HCT116 (cell line): ENCODE results near the gene FOXP1. TPM values are rescaled to one million over a fixed set of nuclear protein-coding genes. Genes with fewer than 3 reads are reported as not detected.

Experiments
- ATAC-seq: fragments of 200-7000 bp; cut with Tn5 transposase; 2 replicates; pipeline ENCODE4 v1.9.1; 2020; ENCODE audit warnings: mild to moderate bottlenecking, moderate library complexity
- BruUV-seq: library from RNA; stranded (reverse); fragments of 400-500 nt; replicated peaks from 2 replicates; lab custom pipeline; 2021; lab: Mats Ljungman, UMichigan
- CTCF ChIA-PET: fragments of 300-600 bp; sonication (Branson Sonifier 250); formaldehyde crosslinking; loops from one replicate; lab custom pipeline; 2021; ENCODE audit warnings: antibody characterized with exemption; lab: Charles Lee
- POLR2A ChIA-PET: fragments of 300-600, 350-600 bp; sonication (Branson Sonifier 250); formaldehyde crosslinking; loops from one replicate; lab custom pipeline; 2021; ENCODE audit warnings: antibody characterized with exemption; lab: Charles Lee
- RAD21 ChIA-PET, 2 experiments: fragments of 300-600 bp; sonication (Branson Sonifier 250); formaldehyde crosslinking; loops; one replicate each; lab custom pipeline; 2023; ENCODE audit warnings: low total read pairs in 2 of 2; ENCODE audit not compliant: uncharacterized antibody in 2 of 2, unreplicated experiment in 2 of 2, low non-redundant PET in 1 of 2; lab: Charles Lee
- DNase-seq: peaks from one replicate; pipeline ENCODE4 v3.0.0-alpha.2; 2010; ENCODE audit warnings: low read depth, low spot score
- H2AFZ ChIP-seq: fragments of 200-600 bp; shearing (Covaris generic), sonication (generic); 2 replicates; pipeline ENCODE4 v1.6.1; 2017; ENCODE audit warnings: low read depth, mixed run types, mixed read lengths, antibody characterized with exemption, low read length; ENCODE audit not compliant: poor library complexity, severe bottlenecking
- H3K27ac ChIP-seq: 2 replicates; pipeline ENCODE4 v1.5.1; 2012; ENCODE audit warnings: low read depth, low read length
- H3K27me3 ChIP-seq: fragments of 200-600 bp; sonication (generic); 2 replicates; pipeline ENCODE4 v1.6.1; 2016; ENCODE audit warnings: mixed run types, low read length, mixed read lengths; ENCODE audit not compliant: insufficient read depth
- H3K36me3 ChIP-seq, 2 experiments: fragments of 200-500 bp in 1 of 2; fragments of 200-600 bp in 1 of 2; sonication (Bioruptor generic) in 1 of 2; sonication (generic) in 1 of 2; 2 replicates each; pipeline versions ENCODE4 v1.5.1 to v1.6.1; 2014 to 2016; ENCODE audit warnings: low read length in 2 of 2, inconsistent platforms in 1 of 2, mixed read lengths in 1 of 2, mixed run types in 1 of 2; ENCODE audit not compliant: insufficient read depth in 2 of 2, control insufficient read depth in 1 of 2
- H3K4me1 ChIP-seq, 2 experiments: fragments of 200-600 bp in 1 of 2; sonication (generic) in 1 of 2; 2 replicates each; pipeline versions ENCODE4 v1.5.1 to v1.6.1; 2012 to 2017; ENCODE audit warnings: low read length in 2 of 2, inconsistent platforms in 1 of 2, mild to moderate bottlenecking in 1 of 2, mixed read lengths in 1 of 2, mixed run types in 1 of 2, moderate library complexity in 1 of 2; ENCODE audit not compliant: insufficient read depth in 2 of 2, control insufficient read depth in 1 of 2
- H3K4me2 ChIP-seq: fragments of 200-600 bp; sonication (generic); 2 replicates; pipeline ENCODE4 v1.6.1; 2017; ENCODE audit warnings: mixed run types, low read length, mixed read lengths
- H3K4me3 ChIP-seq, 2 experiments: fragments of 200-600 bp in 1 of 2; sonication (generic) in 1 of 2; replicated peaks in 1 of 2; 2 replicates each; pipeline ENCODE4 v1.5.1; 2011 to 2016; ENCODE audit warnings: low read length in 2 of 2, control low read depth in 1 of 2, low read depth in 1 of 2, mild to moderate bottlenecking in 1 of 2, mixed read lengths in 1 of 2, mixed run types in 1 of 2
- H3K79me2 ChIP-seq: fragments of 200-600 bp; sonication (generic); 2 replicates; pipeline ENCODE4 v1.6.1; 2017; ENCODE audit warnings: mild to moderate bottlenecking, mixed run types, low read length, moderate library complexity, mixed read lengths; ENCODE audit not compliant: insufficient read depth
- H3K9ac ChIP-seq: fragments of 200-600 bp; sonication (generic); 2 replicates; pipeline ENCODE4 v1.6.1; 2016; ENCODE audit warnings: low read length, mixed read lengths
- H3K9me2 ChIP-seq: fragments of 200-600 bp; sonication (generic), shearing (Covaris generic); 2 replicates; pipeline ENCODE4 v1.6.1; 2017; ENCODE audit warnings: mixed run types, mild to moderate bottlenecking, moderate library complexity; ENCODE audit not compliant: insufficient read depth
- H3K9me3 ChIP-seq, 2 experiments: fragments of 200-500 bp in 1 of 2; fragments of 200-600 bp in 1 of 2; sonication (Bioruptor generic) in 1 of 2; sonication (generic) in 1 of 2; 2 replicates each; pipeline ENCODE4 v1.6.1; 2014 to 2017; ENCODE audit warnings: low read length in 2 of 2, mixed read lengths in 2 of 2, inconsistent platforms in 1 of 2, low read depth in 1 of 2, mild to moderate bottlenecking in 1 of 2, mixed run types in 1 of 2, moderate library complexity in 1 of 2; ENCODE audit not compliant: control insufficient read depth in 1 of 2, insufficient read depth in 1 of 2
- H4K20me1 ChIP-seq: fragments of 200-600 bp; sonication (generic), shearing (Covaris generic); 2 replicates; pipeline ENCODE4 v1.6.1; 2017; ENCODE audit warnings: mixed run types, mild to moderate bottlenecking, moderate library complexity; ENCODE audit not compliant: insufficient read depth
- ATF3 ChIP-seq: IDR thresholded peaks from 2 replicates; pipeline ENCODE4 v1.6.1; 2012
- CBX3 ChIP-seq: IDR thresholded peaks from 2 replicates; pipeline ENCODE4 v1.6.1; 2012; ENCODE audit warnings: low read depth
- CEBPB ChIP-seq: IDR thresholded peaks from 2 replicates; pipeline ENCODE4 v1.6.1; 2012; ENCODE audit warnings: low read depth
- ELF1 ChIP-seq: IDR thresholded peaks from 2 replicates; pipeline ENCODE4 v1.6.1; 2012; ENCODE audit warnings: low read depth, borderline replicate concordance
- EZH2phosphoT487 ChIP-seq: fragments of 200-600 bp; IDR thresholded peaks from 2 replicates; pipeline ENCODE4 v1.6.1; 2018; ENCODE audit warnings: antibody characterized with exemption, borderline replicate concordance
- FOSL1 ChIP-seq: IDR thresholded peaks from 2 replicates; pipeline ENCODE4 v1.6.1; 2012; ENCODE audit warnings: low read depth
- MAX ChIP-seq: IDR thresholded peaks from 2 replicates; pipeline ENCODE4 v1.6.1; 2012
- POLR2A ChIP-seq: IDR thresholded peaks from 2 replicates; pipeline ENCODE4 v1.7.0; 2011; ENCODE audit warnings: borderline replicate concordance; ENCODE audit not compliant: insufficient read depth, insufficient read length; ENCODE audit errors: extremely low read depth
- REST ChIP-seq: IDR thresholded peaks from 2 replicates; pipeline ENCODE4 v1.6.1; 2012; ENCODE audit warnings: low read depth
- YY1 ChIP-seq: IDR thresholded peaks from 2 replicates; pipeline ENCODE4 v1.6.1; 2011; ENCODE audit warnings: low read length, low read depth, moderate library complexity, mild to moderate bottlenecking; ENCODE audit not compliant: insufficient replicate concordance; ENCODE audit errors: extremely low read depth
- intact Hi-C: fragments of 100-400 bp; cut with micrococcal nuclease; formaldehyde crosslinking; loops from 2 replicates; pipeline ENCODE4 v1.10.0; 2022
- total RNA-seq: library from RNA; stranded (reverse); gene quantifications from one replicate; pipeline ENCODE4 v1.2.1, GENCODE V29; 2021; ENCODE audit not compliant: unreplicated experiment

FOXP1 gene
- total RNA-seq, 1 experiment from 2014 or later: 11.4 TPM

GRCh38 chr3:71294919-71295318 lies 288.6 kb downstream of the FOXP1 start (continued):
- TF ChIP-seq EZH2phosphoT487: no peak

GRCh38 chr3:71290301-71290700 lies 293.2 kb downstream of the FOXP1 start:
- TF ChIP-seq ATF3 (no peak), EZH2phosphoT487 (no peak), YY1 (no peak), CEBPB (no peak), FOSL1 (no peak), CBX3 (no peak), ELF1 (no peak)
- Histone ChIP-seq H3K4me2 (no peak overlapping the region), H4K20me1 (no peaks in the 10 kb centered on the region), H3K36me3 (no peaks in the 10 kb centered on the region), H3K27me3 (no peaks in the 10 kb centered on the region), H3K9me3 (no peaks in the 10 kb centered on the region), H3K79me2 (no peaks in the 10 kb centered on the region), H3K27ac (no peak overlapping the region), H3K4me3 (no peak overlapping the region), H3K9me2 (no peaks in the 10 kb centered on the region), H2AFZ (no peak overlapping the region), H3K4me1 (no peaks in the 10 kb centered on the region), H3K9ac (no peak overlapping the region)
- BruUV-seq: no TSS peak
- RAD21 ChIA-PET: no interaction called here
- no peak for DNase-seq
- no peak for ATAC-seq
- intact Hi-C loops: no loop called here
- POLR2A ChIA-PET: no interaction called here
- CTCF ChIA-PET: no interaction called here

GRCh38 chr3:71288269-71288930 lies 295.1 kb downstream of the FOXP1 start:
- no peak overlapping the region for H3K4me3 ChIP-seq
- RAD21 ChIA-PET: no interaction called here
- POLR2A ChIA-PET: no interaction called here
- no peaks in the 10 kb centered on the region for H3K4me1 ChIP-seq
- DNase-seq: no peak
- no peaks in the 10 kb centered on the region for H3K9me3 ChIP-seq
- H3K27me3 ChIP-seq: no peaks in the 10 kb centered on the region
- H3K27ac ChIP-seq: no peak overlapping the region
- CTCF ChIA-PET: no interaction called here
- H3K36me3 ChIP-seq: no peaks in the 10 kb centered on the region
- no peak overlapping the region for H2AFZ ChIP-seq
- H4K20me1 ChIP-seq: no peaks in the 10 kb centered on the region
- intact Hi-C loops: no loop called here
- no peak overlapping the region for H3K4me2 ChIP-seq
- H3K79me2 ChIP-seq: no peaks in the 10 kb centered on the region
- H3K9me2 ChIP-seq: no peaks in the 10 kb centered on the region
- BruUV-seq: no TSS peak
- no peak overlapping the region for H3K9ac ChIP-seq
- ATAC-seq: no peak
- TF ChIP-seq ATF3 (no peak), POLR2A (no peak), FOSL1 (no peak), MAX (no peak), REST (no peak)
- TF ChIP-seq, all 23 proteins: peak for 0
